Stomach (tissue), 9 donors: ENCODE results near the gene HTR3A. TPM values are rescaled to one million over a fixed set of nuclear protein-coding genes. Genes with fewer than 3 reads are reported as not detected.

ENCODE experiments used
- DNase-seq, 2 donors: peaks; one replicate each; pipeline versions ENCODE4 v3.0.0 to v3.0.0-alpha.2; 2013 to 2019
- H3K27ac ChIP-seq, 5 donors: fragments of 200-600 bp in 4 of 5; sonication (generic) in 4 of 5; one replicate each; pipeline ENCODE4 v1.5.1; 2013 to 2019; ENCODE audit warnings: mild to moderate bottlenecking in 1 of 5, moderate library complexity in 1 of 5
- H3K27me3 ChIP-seq, 3 donors: fragments of 200-600 bp; sonication (generic); one replicate each; pipeline ENCODE4 v1.5.1; 2017 to 2019; ENCODE audit warnings: mixed run types in 1 of 3
- H3K36me3 ChIP-seq, 4 donors: fragments of 200-600 bp; sonication (generic); 1 replicate in 3 of 4; 2 replicates in 1 of 4; pipeline ENCODE4 v1.5.1; 2016 to 2019
- H3K4me1 ChIP-seq, 4 donors: fragments of 200-600 bp; sonication (generic); one replicate each; pipeline ENCODE4 v1.5.1; 2016 to 2019
- H3K4me3 ChIP-seq, 4 donors: fragments of 200-600 bp; sonication (generic) in 3 of 4; one replicate each; pipeline ENCODE4 v1.5.1; 2016 to 2019; ENCODE audit warnings: mild to moderate bottlenecking in 1 of 4
- H3K9me3 ChIP-seq, 4 donors: fragments of 200-600 bp; sonication (generic); one replicate each; pipeline ENCODE4 v1.5.1; 2016 to 2019
- EP300 ChIP-seq: sonication (generic); formaldehyde crosslinking; IDR thresholded peaks from one replicate; pipeline ENCODE4 v1.6.1; 2017; ENCODE audit warnings: antibody characterized with exemption
- POLR2A ChIP-seq, 4 donors: fragments of 450-650 bp; IDR thresholded peaks; one replicate each; pipeline ENCODE4 v1.6.1; 2016; ENCODE audit warnings: antibody characterized with exemption in 4 of 4, control low read depth in 2 of 4, mild to moderate bottlenecking in 1 of 4, moderate library complexity in 1 of 4
- POLR2AphosphoS5 ChIP-seq, 3 donors: sonication (generic); formaldehyde crosslinking; IDR thresholded peaks; one replicate each; pipeline ENCODE4 v1.6.1; 2016; ENCODE audit warnings: antibody characterized with exemption in 3 of 3
- WGBS, 5 donors: extraction: QIAGEN DNeasy Blood & Tissue Kit in 3 of 5; methylation state at CpG; one replicate each; pipeline versions ENCODE4 v1.1.5 to v1.1.7; 2013 to 2018; 5-methylcytosine and 5-hydroxymethylcytosine counted together
- intact Hi-C: fragments of 100-400 bp; cut with DNase I; formaldehyde crosslinking; loops from one replicate; pipeline ENCODE4 v1.15.1; 2023; ENCODE audit warnings: low total_unique reads
- polyA plus RNA-seq, 3 donors: library from polyadenylated mRNA; stranded (reverse); fragments of 200-250 nt; gene quantifications; one replicate each; pipeline ENCODE4 v1.2.3, GENCODE V29; 2013
- total RNA-seq, 5 donors: library from RNA; depleted of rRNA; stranded (reverse); fragments of >200 nt; gene quantifications; one replicate each; pipeline versions ENCODE4 v1.1.0 to v1.2.3, GENCODE V29; 2014 to 2016
- TF ChIP-seq, protein P1 (sequence below), 7 experiments: fragments of 450-650 bp in 4 of 7; fragments of 200-600 bp in 3 of 7; sonication (generic) in 3 of 7; IDR thresholded peaks; one replicate each; pipeline ENCODE4 v1.5.1; 2016 to 2019; ENCODE audit warnings: antibody characterized with exemption in 7 of 7, control low read depth in 2 of 7, mild to moderate bottlenecking in 1 of 7
- donor health status: healthy with polysubstance abuse.
- donor health status: Bipolar disorder and iron deficiency.
- donor health status: healthy.

The HTR3A gene
- total and polyA plus RNA-seq, 8 donors: 0.30 to 1.9 (median 1.7) TPM; not detected in 5

- peaks cover 0 to 58% (median 6%) of the 10 kb centered on the region in 3 donors for H3K27me3 ChIP-seq
- peaks cover 0 to 7% (median 0%) of the 10 kb centered on the region in 4 donors for H3K4me1 ChIP-seq
- H3K36me3 ChIP-seq: no peaks in the 10 kb centered on the region
- H3K4me3 ChIP-seq: no peak overlapping the region
- 28 to 39% (median 37%) methylated on average over 3 of the region's 3 CpGs for WGBS, 5 donors
- TF ChIP-seq POLR2A (IDR thresholded peaks at IDR 0.05) (no peak), POLR2AphosphoS5 (IDR thresholded peaks at IDR 0.05) (peak in 1 of 3 donors; percentile 40)
- DNase-seq: no peak
- intact Hi-C loops: loop anchor here (5.0 kb wide), 1 partner anchor 265 kb away; no protein-coding TSS in a partner anchor
- H3K27ac ChIP-seq: peak overlapping the region in 1 of 5 donors; percentile 38
- no peaks in the 10 kb centered on the region for H3K9me3 ChIP-seq
These were observed 22.6 kb downstream of the HTR3A start for GRCh38 chr11:113997473-113997872.

- WGBS, 5 donors: 21 to 32% (median 25%) methylated on average over 4 of the region's 4 CpGs
- intact Hi-C loops: loop anchor here (5.0 kb wide), 1 partner anchor 264 kb away; no protein-coding TSS in a partner anchor
- Histone ChIP-seq H3K9me3 (no peaks in the 10 kb centered on the region), H3K4me3 (no peak overlapping the region), H3K27me3 (peaks cover 0 to 47% (median 6%) of the 10 kb centered on the region in 3 donors), H3K27ac (no peak overlapping the region), H3K4me1 (peaks cover 0 to 7% (median 0%) of the 10 kb centered on the region in 4 donors), H3K36me3 (no peaks in the 10 kb centered on the region)
- no peak for TF ChIP-seq POLR2A (IDR thresholded peaks at IDR 0.05)
- TF ChIP-seq POLR2AphosphoS5 (IDR thresholded peaks at IDR 0.05): no peak
- TF ChIP-seq, protein P1, sequence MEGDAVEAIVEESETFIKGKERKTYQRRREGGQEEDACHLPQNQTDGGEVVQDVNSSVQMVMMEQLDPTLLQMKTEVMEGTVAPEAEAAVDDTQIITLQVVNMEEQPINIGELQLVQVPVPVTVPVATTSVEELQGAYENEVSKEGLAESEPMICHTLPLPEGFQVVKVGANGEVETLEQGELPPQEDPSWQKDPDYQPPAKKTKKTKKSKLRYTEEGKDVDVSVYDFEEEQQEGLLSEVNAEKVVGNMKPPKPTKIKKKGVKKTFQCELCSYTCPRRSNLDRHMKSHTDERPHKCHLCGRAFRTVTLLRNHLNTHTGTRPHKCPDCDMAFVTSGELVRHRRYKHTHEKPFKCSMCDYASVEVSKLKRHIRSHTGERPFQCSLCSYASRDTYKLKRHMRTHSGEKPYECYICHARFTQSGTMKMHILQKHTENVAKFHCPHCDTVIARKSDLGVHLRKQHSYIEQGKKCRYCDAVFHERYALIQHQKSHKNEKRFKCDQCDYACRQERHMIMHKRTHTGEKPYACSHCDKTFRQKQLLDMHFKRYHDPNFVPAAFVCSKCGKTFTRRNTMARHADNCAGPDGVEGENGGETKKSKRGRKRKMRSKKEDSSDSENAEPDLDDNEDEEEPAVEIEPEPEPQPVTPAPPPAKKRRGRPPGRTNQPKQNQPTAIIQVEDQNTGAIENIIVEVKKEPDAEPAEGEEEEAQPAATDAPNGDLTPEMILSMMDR (IDR thresholded peaks at IDR 0.05): no peak
- TF ChIP-seq EP300: no peak
- no peak for DNase-seq
These were observed 23.7 kb downstream of the HTR3A start for GRCh38 chr11:113998574-113998973.

DNA sequence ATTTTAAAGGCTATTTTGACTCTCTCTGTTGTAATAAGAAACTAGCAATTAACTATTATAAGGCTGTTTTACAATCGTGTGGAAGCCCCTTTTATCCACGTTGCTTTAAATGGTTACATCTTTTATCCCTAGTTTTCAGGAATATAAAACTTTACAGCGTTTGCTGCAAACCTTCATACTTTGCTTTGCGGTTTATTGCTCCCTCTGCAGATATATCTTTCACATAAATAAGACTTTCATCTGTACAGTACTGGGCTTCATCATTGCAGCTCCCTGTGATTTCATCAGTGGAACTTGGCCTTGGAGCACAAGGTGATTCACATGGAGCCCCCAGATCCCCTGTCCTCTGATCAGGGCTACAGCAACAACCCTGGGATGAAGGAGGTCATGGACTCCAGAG, 25.6 kb downstream of the HTR3A start:
- intact Hi-C loops: no loop called here
- Histone ChIP-seq H3K27ac (no peak overlapping the region), H3K4me1 (peaks cover 0 to 7% (median 0%) of the 10 kb centered on the region in 4 donors), H3K27me3 (peaks cover 0 to 32% (median 6%) of the 10 kb centered on the region in 3 donors), H3K36me3 (no peaks in the 10 kb centered on the region), H3K9me3 (no peaks in the 10 kb centered on the region), H3K4me3 (no peak overlapping the region)
- TF ChIP-seq EP300 (no peak), POLR2A (IDR thresholded peaks at IDR 0.05) (no peak), POLR2AphosphoS5 (IDR thresholded peaks at IDR 0.05) (no peak)
- TF ChIP-seq, protein P1 (IDR thresholded peaks at IDR 0.05): no peak
- DNase-seq: no peak
- whole genome bisulfite sequencing, 5 donors: 77 to 83% (median 81%) methylated on average over 4 of the region's 4 CpGs

DNA sequence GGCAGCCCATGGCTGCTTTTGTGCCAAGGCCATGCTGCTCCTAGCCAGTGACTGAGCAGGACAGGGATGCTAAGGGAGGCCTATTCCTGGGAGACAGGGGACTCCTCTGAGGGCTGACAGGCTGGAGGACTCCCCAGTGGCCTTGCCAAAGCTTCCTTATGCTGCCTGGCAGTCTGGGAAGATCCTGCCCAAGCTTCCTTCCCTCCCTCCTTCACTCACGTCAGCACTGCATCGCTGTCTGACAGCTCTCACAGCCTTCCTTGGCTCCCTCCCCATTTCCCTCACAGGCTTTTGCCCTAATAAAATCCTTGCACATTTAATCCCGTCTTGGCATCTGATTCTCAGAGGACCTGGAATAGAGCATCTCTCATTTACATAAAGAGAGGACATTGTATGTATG, 26.5 kb downstream of the HTR3A start:
- TF ChIP-seq, protein P1 (IDR thresholded peaks at IDR 0.05): no peak
- no peak for TF ChIP-seq EP300
- no peak for TF ChIP-seq POLR2A (IDR thresholded peaks at IDR 0.05)
- TF ChIP-seq POLR2AphosphoS5 (IDR thresholded peaks at IDR 0.05): no peak
- Histone ChIP-seq H3K4me1 (peaks cover 0 to 7% (median 0%) of the 10 kb centered on the region in 4 donors), H3K4me3 (no peak overlapping the region), H3K27ac (no peak overlapping the region), H3K36me3 (no peaks in the 10 kb centered on the region), H3K9me3 (no peaks in the 10 kb centered on the region), H3K27me3 (peaks cover 0 to 32% (median 6%) of the 10 kb centered on the region in 3 donors)
- no peak for DNase-seq
- intact Hi-C loops: no loop called here
- WGBS, 5 donors: 46 to 65% (median 62%) methylated on average over 3 of the region's 3 CpGs

GRCh38 chr11:114008331-114008730, 33.4 kb downstream of the HTR3A start:
- WGBS, 5 donors: 55 to 63% (median 60%) methylated on average over 4 of the region's 4 CpGs
- DNase-seq: no peak
- H3K9me3 ChIP-seq: no peaks in the 10 kb centered on the region
- no peak overlapping the region for H3K27ac ChIP-seq
- no peaks in the 10 kb centered on the region for H3K36me3 ChIP-seq
- peaks cover 0 to 23% (median 0%) of the 10 kb centered on the region in 3 donors for H3K27me3 ChIP-seq
- TF ChIP-seq POLR2AphosphoS5 (IDR thresholded peaks at IDR 0.05) (no peak), POLR2A (IDR thresholded peaks at IDR 0.05) (no peak), EP300 (no peak)
- TF ChIP-seq, protein P1 (IDR thresholded peaks at IDR 0.05): no peak
- no peak overlapping the region for H3K4me3 ChIP-seq
- intact Hi-C loops: no loop called here
- H3K4me1 ChIP-seq: no peaks in the 10 kb centered on the region
